HG02610 (cell line): ENCODE results near the gene ASGR2.

ENCODE experiments used
- ATAC-seq: cut with Tn5 transposase; IDR thresholded peaks from one replicate; pipeline ENCODE4 v1.9.1; 2021; ENCODE audit warnings: mild to moderate bottlenecking, moderate library complexity; ENCODE audit not compliant: unreplicated experiment

Gene ASGR2

DNA sequence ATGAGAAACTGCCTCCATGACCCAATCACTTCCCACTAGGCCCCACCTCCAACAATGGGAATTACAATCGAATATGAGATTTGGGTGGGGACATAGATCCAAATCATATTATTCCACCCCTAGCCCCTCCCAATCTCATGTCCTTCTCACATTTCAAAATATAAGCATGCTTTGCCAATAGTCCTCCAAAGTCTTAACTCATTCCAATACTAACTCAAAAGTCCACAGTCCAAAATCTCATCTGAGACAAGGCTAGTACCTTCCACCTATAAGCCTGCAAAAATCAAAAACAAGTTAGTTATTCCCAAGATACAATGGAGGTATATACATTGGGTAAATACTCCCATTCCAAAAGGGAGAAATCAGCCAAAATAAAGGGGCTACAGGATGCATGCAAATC is 47.4 kb downstream of the ASGR2 start:
- no peak for ATAC-seq

DNA sequence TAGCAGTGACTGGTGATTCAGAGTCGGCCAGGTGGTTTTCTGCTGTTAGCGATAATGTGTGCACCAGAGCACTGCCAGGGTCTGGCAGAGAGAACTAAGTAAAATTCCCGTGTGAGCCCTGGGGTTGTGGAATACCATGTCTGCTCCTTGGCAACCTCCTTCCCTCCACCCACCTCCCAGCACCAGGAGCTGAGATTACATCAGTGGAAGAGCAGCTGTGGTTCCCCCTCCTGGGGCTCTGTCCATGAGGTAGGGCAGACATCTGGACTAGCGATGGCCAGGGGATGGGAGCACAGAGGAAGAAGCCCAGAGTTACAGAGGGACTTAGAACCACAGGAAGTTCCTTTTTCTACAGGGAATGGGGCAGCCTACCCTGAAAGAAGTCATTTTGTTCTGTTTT is 50.4 kb downstream of the ASGR2 start:
- ATAC-seq = no peak

DNA sequence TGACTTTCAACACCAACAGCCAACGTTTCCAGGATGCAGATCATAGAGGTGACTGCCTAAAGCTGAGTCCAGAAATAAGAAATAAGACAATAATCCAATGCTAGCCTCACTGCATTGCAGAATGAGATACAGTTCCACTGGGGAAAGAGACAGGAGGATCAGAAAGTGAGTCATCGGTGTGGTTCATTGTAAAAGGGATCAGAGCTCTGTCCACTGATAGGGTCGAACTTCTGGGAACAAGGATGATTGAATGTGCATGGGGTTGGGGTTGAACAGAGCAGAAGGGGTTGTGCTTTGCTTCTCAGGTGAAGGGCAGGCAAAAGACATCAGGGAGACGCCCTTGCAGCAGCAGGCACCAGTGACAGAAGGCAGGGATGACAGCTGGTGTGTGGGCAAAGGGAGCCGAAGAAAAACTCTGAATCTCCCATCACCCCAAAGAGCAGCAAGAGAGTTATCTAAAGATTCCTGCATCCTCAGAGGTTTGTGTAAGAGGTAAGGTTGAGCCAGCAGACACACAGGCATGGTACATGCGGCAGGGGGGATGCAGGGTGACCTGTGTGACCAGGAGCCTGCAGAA is 51.0 kb downstream of the ASGR2 start:
- ATAC-seq = no peak

DNA sequence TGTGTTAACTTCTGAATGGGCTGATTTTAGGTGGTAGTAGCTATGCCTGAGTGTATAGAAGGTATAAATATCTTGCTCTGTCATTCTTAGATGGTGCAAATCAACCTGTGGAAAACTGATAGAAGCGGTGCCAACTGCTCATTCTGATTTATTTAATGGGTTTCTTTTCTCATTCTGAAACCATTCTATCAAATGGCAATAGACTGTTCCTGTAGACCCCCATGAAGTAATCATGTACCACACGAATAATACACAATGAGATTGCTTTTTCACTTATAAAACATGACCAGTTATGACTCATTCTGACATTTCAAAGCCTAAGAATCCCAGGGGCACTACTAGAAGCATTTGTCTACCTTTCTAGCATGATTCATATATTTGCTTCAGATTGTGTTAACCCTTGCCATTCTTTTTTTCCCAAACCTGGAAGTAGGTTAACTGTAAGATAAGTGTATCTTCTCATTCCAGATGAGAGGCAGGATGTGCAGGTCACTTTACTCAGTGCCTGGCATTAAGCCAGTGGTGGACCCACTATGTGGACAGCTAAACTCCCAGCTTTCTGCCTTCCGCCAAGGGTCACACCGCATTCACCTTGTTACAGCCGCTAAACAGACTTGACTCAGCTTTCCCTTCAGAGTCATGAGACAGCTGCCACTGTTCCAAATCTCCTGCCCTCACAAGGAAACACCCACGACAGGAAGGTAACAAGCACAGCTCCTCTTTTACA is 54.3 kb downstream of the ASGR2 start:
- ATAC-seq = no peak

DNA sequence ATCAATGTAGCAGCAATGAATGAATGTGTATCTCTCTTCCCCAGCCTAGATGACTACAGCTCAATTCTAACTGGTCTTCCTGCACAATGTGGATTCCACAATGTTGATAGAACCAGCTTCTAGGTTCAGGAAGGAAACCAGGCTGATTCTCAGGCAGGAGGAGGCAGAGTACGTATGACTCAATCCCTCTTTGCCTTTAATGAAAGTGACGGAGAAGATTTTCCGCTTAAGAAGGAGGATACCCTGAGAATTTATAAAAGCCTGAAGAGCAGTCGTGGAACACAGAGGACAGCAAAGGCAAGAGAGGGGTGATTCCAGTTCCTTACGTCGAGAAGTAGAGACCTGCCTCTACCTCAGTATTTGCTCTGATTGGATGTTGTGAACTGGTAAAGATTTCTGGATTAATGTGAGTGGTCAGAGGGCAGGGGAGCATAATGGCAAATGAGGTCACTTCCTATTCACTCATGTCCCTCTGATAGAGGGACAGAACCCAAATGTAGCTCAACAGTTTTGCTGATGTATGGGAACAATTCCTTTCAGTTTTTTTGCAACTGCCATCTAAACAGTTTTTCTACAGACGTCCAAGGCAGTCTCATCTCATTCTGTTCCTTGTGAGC is 55.7 kb downstream of the ASGR2 start:
- no peak for ATAC-seq

DNA sequence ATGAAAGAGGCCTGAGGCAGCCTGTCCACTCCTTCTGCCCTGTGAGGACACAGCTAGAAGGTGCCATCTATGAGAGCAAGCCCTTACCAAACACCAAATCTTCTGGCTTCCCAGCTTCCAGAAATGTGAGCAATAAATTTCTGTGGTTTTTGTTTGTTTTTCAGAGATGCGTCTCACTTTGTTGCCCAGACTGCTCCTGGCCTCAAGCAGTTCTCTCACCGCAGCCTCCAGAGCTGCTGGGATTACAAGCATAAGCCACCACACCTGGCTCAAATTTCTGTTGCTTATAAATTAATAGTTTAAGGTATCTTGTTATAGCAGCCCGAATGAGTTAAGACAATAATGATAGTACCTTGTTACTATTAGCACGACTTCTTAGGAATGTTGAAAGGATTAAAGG is 58.2 kb downstream of the ASGR2 start:
- no peak for ATAC-seq
